Measurements from ENCODE around the gene CAPN15.
"Not testable (repeated sequence)": the region's sequence is repeated elsewhere in the genome, so short reads cannot be mapped to it uniquely, and the experiment has no call there.

CAPN15 gene

GRCh38 chr16:507527-507926 is 20.0 kb upstream of the CAPN15 start:
- DNase-seq, result not testable (repeated sequence)

- DNase-seq, result no peak
These were observed 19.5 kb upstream of the CAPN15 start for GRCh38 chr16:507996-508395.

GRCh38 chr16:508884-509736 is 18.4 kb upstream of the CAPN15 start:
- peak; percentile 51 for DNase-seq

- DNase-seq, result no peak
These were observed 17.3 kb upstream of the CAPN15 start for GRCh38 chr16:510066-510825.

- no peak for DNase-seq
These were observed 14.7 kb upstream of the CAPN15 start for GRCh38 chr16:512802-513201.

GRCh38 chr16:513950-514349 is 13.6 kb upstream of the CAPN15 start:
- no peak for DNase-seq

- DNase-seq, result no peak
These were observed 12.2 kb upstream of the CAPN15 start for GRCh38 chr16:515175-515938.

GRCh38 chr16:515939-516226 is 11.6 kb upstream of the CAPN15 start:
- no peak for DNase-seq

- DNase-seq, result peak; percentile 65
These were observed 11.2 kb upstream of the CAPN15 start for GRCh38 chr16:516301-516700.

- no peak for DNase-seq
These were observed 8.7 kb upstream of the CAPN15 start for GRCh38 chr16:518858-519257.

- no peak for DNase-seq
These were observed 8.1 kb upstream of the CAPN15 start for GRCh38 chr16:519425-519824.

- no peak for DNase-seq
These were observed 7.4 kb upstream of the CAPN15 start for GRCh38 chr16:519841-520687.

GRCh38 chr16:520847-521246 is 6.7 kb upstream of the CAPN15 start:
- no peak for DNase-seq

- DNase-seq, result no peak
These were observed 5.9 kb upstream of the CAPN15 start for GRCh38 chr16:521381-522210.

GRCh38 chr16:522320-523096 is 5.0 kb upstream of the CAPN15 start:
- DNase-seq, result no peak

GRCh38 chr16:523097-523741 is 4.3 kb upstream of the CAPN15 start:
- no peak for DNase-seq

- no peak for DNase-seq
These were observed 3.1 kb upstream of the CAPN15 start for GRCh38 chr16:524274-525040.

GRCh38 chr16:525123-525519 is 2.4 kb upstream of the CAPN15 start:
- DNase-seq, result no peak

GRCh38 chr16:525520-526180 is 1.9 kb upstream of the CAPN15 start:
- peak; percentile 47 for DNase-seq
